BLaER1 treated with 17β-estradiol and CSF1 and Interleukin-3, amounts not matched to agents 10 nM and 100 nM (cell line): ENCODE results near the gene BICRAL.

Experiments
- H3K27ac ChIP-seq, 11 experiments: shearing (Covaris generic); formaldehyde crosslinking; 2 replicates each; pipeline ENCODE4 v1.8.1; 2022
- H3K27me3 ChIP-seq, 11 experiments: shearing (Covaris generic); formaldehyde crosslinking; 2 replicates each; pipeline ENCODE4 v1.8.1; 2022
- H3K36me3 ChIP-seq, 11 experiments: shearing (Covaris generic); formaldehyde crosslinking; 2 replicates each; pipeline ENCODE4 v1.8.1; 2022
- H3K4me1 ChIP-seq, 10 experiments: shearing (Covaris generic); formaldehyde crosslinking; 2 replicates each; pipeline ENCODE4 v1.8.1; 2022
- H3K4me2 ChIP-seq, 11 experiments: shearing (Covaris generic); formaldehyde crosslinking; 2 replicates each; pipeline ENCODE4 v1.8.1; 2022
- H3K4me3 ChIP-seq, 10 experiments: shearing (Covaris generic); formaldehyde crosslinking; 2 replicates each; pipeline ENCODE4 v1.8.1; 2022
- H3K9ac ChIP-seq, 11 experiments: shearing (Covaris generic); formaldehyde crosslinking; 2 replicates each; pipeline ENCODE4 v1.8.1; 2022
- H3K9me3 ChIP-seq, 11 experiments: shearing (Covaris generic); formaldehyde crosslinking; replicated peaks in 1 of 11; 2 replicates each; pipeline ENCODE4 v1.8.1; 2022
- H4K20me1 ChIP-seq, 11 experiments: shearing (Covaris generic); formaldehyde crosslinking; 2 replicates each; pipeline ENCODE4 v1.8.1; 2022
- Cebpa-rat ChIP-seq, 11 experiments: shearing (Covaris generic); IDR thresholded peaks; 2 replicates each; pipeline ENCODE4 v1.8.1; 2022

Gene BICRAL

GRCh38 chr6:42915732-42916131, 133.9 kb downstream of the BICRAL start, which contains the start of gene PTCRA:
Gene PTCRA (plus strand): TSS chr6:42916053. CDS start chr6:42916070, 17 bp downstream.
- H3K36me3 ChIP-seq, result no peaks in the 10 kb centered on the region
- peaks cover 5 to 28% (median 25%) of the 10 kb centered on the region in 10 experiments; a peak in 19 of 20 replicates for H3K4me1 ChIP-seq
- TF ChIP-seq Cebpa-rat (IDR thresholded peaks at IDR 0.05), result no peak
- no peak within 1 kb of the TSS for H3K4me3 ChIP-seq
- H3K9me3 ChIP-seq, result no peaks in the 10 kb centered on the region
- peak within 1 kb of the TSS in 8 of 11 experiments; percentile 18 to 62 (median 43); a peak in 14 of 22 replicates for H3K27ac ChIP-seq
- peak within 1 kb of the TSS; percentile 3 to 87 (median 74); a peak in 20 of 22 replicates for H3K4me2 ChIP-seq
- no peaks in the 10 kb centered on the region for H4K20me1 ChIP-seq
- H3K27me3 ChIP-seq, result no peaks in the 10 kb centered on the region
- peak within 1 kb of the TSS in 8 of 11 experiments; percentile 15 to 59 (median 32); a peak in 10 of 22 replicates for H3K9ac ChIP-seq

GRCh38 chr6:42916288-42916687, 134.4 kb downstream of the BICRAL start:
- Histone ChIP-seq H3K4me2 (peak overlapping the region in 10 of 11 experiments; percentile 30 to 87 (median 76); a peak in 18 of 22 replicates), H3K4me3 (no peak overlapping the region), H4K20me1 (no peaks in the 10 kb centered on the region), H3K27ac (peak overlapping the region in 6 of 11 experiments; percentile 18 to 62 (median 54); a peak in 10 of 22 replicates), H3K9me3 (no peaks in the 10 kb centered on the region), H3K9ac (peak overlapping the region in 5 of 11 experiments; percentile 15 to 59 (median 50); a peak in 6 of 22 replicates), H3K4me1 (peaks cover 5 to 28% (median 25%) of the 10 kb centered on the region in 10 experiments; a peak in 19 of 20 replicates), H3K27me3 (no peaks in the 10 kb centered on the region), H3K36me3 (no peaks in the 10 kb centered on the region)
- TF ChIP-seq Cebpa-rat (IDR thresholded peaks at IDR 0.05), result no peak
